Measurements from ENCODE around the gene KCNJ16. TPM values are rescaled to one million over a fixed set of nuclear protein-coding genes. Genes with fewer than 3 reads are reported as not detected.

KCNJ16 gene
- total RNA-seq, 3 donors from 2014 or later = 0.32 to 18.6 (median 1.3) TPM

DNA sequence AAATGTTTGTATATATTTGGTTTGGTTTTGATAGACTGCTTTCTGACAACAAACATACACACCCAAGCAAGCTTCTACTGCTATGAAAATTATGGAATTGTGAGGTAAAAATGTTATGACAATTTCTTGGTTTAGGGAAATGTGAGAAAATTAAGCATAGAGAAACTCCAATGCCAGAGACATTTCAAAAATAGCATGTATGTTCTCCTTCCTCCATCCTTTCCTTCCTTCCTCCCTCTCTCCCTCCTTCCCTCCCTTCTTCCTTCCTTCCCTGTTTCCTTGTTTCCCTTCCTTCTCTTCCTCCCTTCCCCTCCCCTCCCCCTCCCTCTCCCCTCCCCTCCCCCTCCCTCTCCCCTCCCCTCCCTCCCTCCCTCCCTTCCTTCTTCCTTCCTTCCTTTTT is 109.2 kb downstream of the KCNJ16 start:
- Histone ChIP-seq H3K4me3 (no peak overlapping the region), H3K36me3 (no peaks in the 10 kb centered on the region), H3K4me1 (no peaks in the 10 kb centered on the region), H3K27me3 (peaks cover 0 to 5% of the 10 kb centered on the region in 2 donors), H3K27ac (no peak overlapping the region), H3K9me3 (no peaks in the 10 kb centered on the region)
- intact Hi-C loops (cut with DNase I; ENCODE audit: low total_unique reads) = no loop called here
- no peak for DNase-seq (ENCODE audit: low spot score in 2 of 2)
- TF ChIP-seq POLR2A (IDR thresholded peaks at IDR 0.05) (no peak), CTCF (IDR thresholded peaks at IDR 0.05) (no peak), POLR2AphosphoS5 (IDR thresholded peaks at IDR 0.05) (no peak)

GRCh38 chr17:70184770-70185169 is 109.7 kb downstream of the KCNJ16 start:
- DNase-seq (ENCODE audit: low spot score in 2 of 2) = no peak
- peaks cover 0 to under 1% of the 10 kb centered on the region in 2 donors for H3K27me3 ChIP-seq
- H3K27ac ChIP-seq = no peak overlapping the region
- no peaks in the 10 kb centered on the region for H3K9me3 ChIP-seq
- no peak overlapping the region for H3K4me3 ChIP-seq
- intact Hi-C loops (cut with DNase I; ENCODE audit: low total_unique reads) = no loop called here
- H3K4me1 ChIP-seq = no peaks in the 10 kb centered on the region
- TF ChIP-seq POLR2AphosphoS5 (IDR thresholded peaks at IDR 0.05) = no peak
- no peak for TF ChIP-seq POLR2A (IDR thresholded peaks at IDR 0.05)
- TF ChIP-seq CTCF (IDR thresholded peaks at IDR 0.05) = no peak
- no peaks in the 10 kb centered on the region for H3K36me3 ChIP-seq

Other genes starting within 250 kb of the KCNJ16 start
- gene KCNJ2, start 94.3 kb downstream of the KCNJ16 start, total RNA-seq = 1 to 10 TPM; 2.4 to 8.8 (median 6.6) TPM

All from breast epithelium (tissue), 4 donors.